HepG2 (cell line): Measurements from ENCODE around the gene MYO9A. TPM values are rescaled to one million over a fixed set of nuclear protein-coding genes. Genes with fewer than 3 reads are reported as not detected.

Experiments used
- ADNP ChIP-seq: sonication (generic); formaldehyde crosslinking; IDR thresholded peaks from 2 replicates; pipeline ENCODE4 v1.4.0; 2020; ENCODE audit warnings: missing genetic modification reagents
- CSRNP2 ChIP-seq: sonication (generic); formaldehyde crosslinking; conservative IDR thresholded peaks from 2 replicates; pipeline ENCODE4 v1.8.0; 2022; ENCODE audit warnings: low read depth, missing genetic modification reagents
- FOSL1 ChIP-seq: sonication (generic); formaldehyde crosslinking; IDR thresholded peaks from 2 replicates; pipeline ENCODE4 v1.9.0; 2021; ENCODE audit warnings: missing genetic modification reagents, borderline replicate concordance
- IKZF4 ChIP-seq: sonication (generic); formaldehyde crosslinking; IDR thresholded peaks from 2 replicates; pipeline ENCODE4 v1.5.1; 2020; ENCODE audit warnings: borderline replicate concordance, mild to moderate bottlenecking, low read depth, missing genetic modification reagents; ENCODE audit errors: not compliant biosample characterization
- YY1 ChIP-seq: IDR thresholded peaks from 2 replicates; pipeline ENCODE4 v1.6.1; 2011; ENCODE audit warnings: low read length, low read depth, moderate library complexity, mild to moderate bottlenecking; ENCODE audit not compliant: insufficient read depth, insufficient replicate concordance
- ZBTB2 ChIP-seq: sonication (generic); formaldehyde crosslinking; IDR thresholded peaks from 2 replicates; pipeline ENCODE4 v1.8.0; 2022; ENCODE audit warnings: low read depth, missing genetic modification reagents
- ZBTB42 ChIP-seq: sonication (generic); formaldehyde crosslinking; IDR thresholded peaks from 2 replicates; pipeline ENCODE4 v1.5.0; 2020; ENCODE audit warnings: mild to moderate bottlenecking, missing genetic modification reagents
- ZNF121 ChIP-seq: sonication (generic); formaldehyde crosslinking; IDR thresholded peaks from 2 replicates; pipeline ENCODE4 v1.5.0; 2020; ENCODE audit warnings: mild to moderate bottlenecking, missing genetic modification reagents
- ZNF430 ChIP-seq: sonication (generic); formaldehyde crosslinking; IDR thresholded peaks from 2 replicates; pipeline ENCODE4 v1.9.0; 2021; ENCODE audit warnings: mild to moderate bottlenecking, missing genetic modification reagents
- ZNF770 ChIP-seq: sonication (generic); formaldehyde crosslinking; IDR thresholded peaks from 2 replicates; pipeline ENCODE4 v1.5.0; 2020; ENCODE audit warnings: mild to moderate bottlenecking, missing genetic modification reagents
- ZNF781 ChIP-seq: sonication (generic); formaldehyde crosslinking; IDR thresholded peaks from 2 replicates; pipeline ENCODE4 v1.5.1; 2020; ENCODE audit warnings: borderline replicate concordance, mild to moderate bottlenecking, missing genetic modification reagents; ENCODE audit errors: not compliant biosample characterization
- polyA plus RNA-seq, 8 experiments: library from polyadenylated mRNA; depleted of rRNA in 3 of 8; stranded (reverse) in 7 of 8; unstranded in 1 of 8; fragments of >200 nt; fragmentation: Illumina TruSeq in 4 of 8; extraction: Trizol in 4 of 8; gene quantifications; 2 replicates each; pipeline versions ENCODE4 v1.2.1 to v1.2.3, GENCODE V29; 2011 to 2016; ENCODE audit warnings: low read depth in 4 of 8, missing spikeins in 1 of 8, mixed read lengths in 1 of 8; ENCODE audit not compliant: insufficient read depth in 1 of 8
- total RNA-seq, 5 experiments: library from RNA; depleted of rRNA; stranded (reverse); fragments of >200 nt; fragmentation: Illumina TruSeq; extraction: Trizol; gene quantifications; 2 replicates each; pipeline ENCODE4 v1.2.3, GENCODE V29; 2016; ENCODE audit warnings: low read depth in 1 of 5

Gene MYO9A
- total and polyA plus RNA-seq, 2 of the 13 experiments (the other 11 are each of a cell fraction or from before 2014, with no cell fraction given) = 4.8 to 15.3 TPM

- TF ChIP-seq ZNF770 (CRISPR knock-in tag) = no peak
- no peak for TF ChIP-seq ZNF430 (CRISPR knock-in tag)
- no peak for TF ChIP-seq IKZF4 (CRISPR knock-in tag)
- TF ChIP-seq ZNF121 = no peak
- TF ChIP-seq FOSL1 = no peak
- TF ChIP-seq ZBTB42 (CRISPR knock-in tag) = no peak
- TF ChIP-seq ADNP (CRISPR knock-in tag) = no peak
- TF ChIP-seq CSRNP2 (CRISPR knock-in tag) = no peak
- no peak for TF ChIP-seq YY1
- TF ChIP-seq ZNF781 = no peak
- TF ChIP-seq ZBTB2 = no peak
- TF ChIP-seq, all 625 proteins: peak for 0
Observed at GRCh38 chr15:71997691-71998090, 120.3 kb downstream of the MYO9A start (continued).
